OCI-LY7 (cell line): ENCODE measurements around the gene ANXA8L1. TPM values are rescaled to one million over a fixed set of nuclear protein-coding genes. Genes with fewer than 3 reads are reported as not detected.
"Not testable (repeated sequence)": the region's sequence is repeated elsewhere in the genome, so short reads cannot be mapped to it uniquely, and the experiment has no call there.

Experiments used
- BruUV-seq: library from RNA; stranded (reverse); fragments of 400-500 nt; replicated peaks from 2 replicates; lab custom pipeline; 2021; lab: Mats Ljungman, UMichigan
- CTCF ChIA-PET: fragments of 300-600 bp; sonication (Branson Sonifier 250); formaldehyde crosslinking; loops from one replicate; lab custom pipeline; 2022; ENCODE audit warnings: antibody characterized with exemption; ENCODE audit not compliant: unreplicated experiment; lab: Charles Lee
- POLR2A ChIA-PET: fragments of 300-600 bp; sonication (Branson Sonifier 250); formaldehyde crosslinking; loops from one replicate; lab custom pipeline; 2022; ENCODE audit warnings: antibody characterized with exemption; lab: Charles Lee
- DNase-seq: peaks from one replicate; pipeline ENCODE4 v3.0.0-alpha.2; 2015; ENCODE audit warnings: low spot score
- H2AFZ ChIP-seq: fragments of 200-600 bp; sonication (generic), shearing (Covaris generic); 2 replicates; pipeline ENCODE4 v1.6.1; 2014; ENCODE audit warnings: mild to moderate bottlenecking, antibody characterized with exemption, low read length, moderate library complexity
- H3K27ac ChIP-seq: fragments of 200-600 bp; sonication (generic); 2 replicates; pipeline ENCODE4 v1.5.1; 2014; ENCODE audit warnings: mixed run types, low read depth, mild to moderate bottlenecking, moderate library complexity, low read length, inconsistent platforms; ENCODE audit not compliant: poor library complexity, severe bottlenecking
- H3K36me3 ChIP-seq: fragments of 200-600 bp; sonication (generic); 2 replicates; pipeline ENCODE4 v1.6.1; 2014; ENCODE audit warnings: mild to moderate bottlenecking, antibody characterized with exemption, low read length, moderate library complexity, mixed read lengths; ENCODE audit not compliant: insufficient read depth
- H3K4me1 ChIP-seq: fragments of 200-600 bp; sonication (generic); 2 replicates; pipeline ENCODE4 v1.5.1; 2014; ENCODE audit warnings: mild to moderate bottlenecking, low read length; ENCODE audit not compliant: insufficient read depth, poor library complexity, severe bottlenecking
- H3K4me2 ChIP-seq: fragments of 200-600 bp; sonication (generic); 2 replicates; pipeline ENCODE4 v1.6.1; 2014; ENCODE audit warnings: mild to moderate bottlenecking, low read length
- H3K4me3 ChIP-seq: fragments of 200-600 bp; sonication (generic); 2 replicates; pipeline ENCODE4 v1.5.1; 2014; ENCODE audit warnings: mild to moderate bottlenecking, low read depth, low read length; ENCODE audit not compliant: poor library complexity, severe bottlenecking
- H3K79me2 ChIP-seq: fragments of 200-600 bp; sonication (generic); 2 replicates; pipeline ENCODE4 v1.6.1; 2016; ENCODE audit warnings: low read depth, mild to moderate bottlenecking, low read length, moderate library complexity, mixed read lengths; ENCODE audit not compliant: insufficient read depth
- H3K9me2 ChIP-seq: fragments of 200-600 bp; sonication (generic); 2 replicates; pipeline ENCODE4 v1.6.1; 2016; ENCODE audit warnings: mild to moderate bottlenecking, low read length, mixed read lengths; ENCODE audit not compliant: insufficient read depth
- H3K9me3 ChIP-seq: fragments of 200-600 bp; sonication (generic); 2 replicates; pipeline ENCODE4 v1.6.1; 2014; ENCODE audit warnings: mild to moderate bottlenecking, mixed run types, low read length, mixed read lengths
- H4K20me1 ChIP-seq: fragments of 200-600 bp; sonication (generic); 2 replicates; pipeline ENCODE4 v1.6.1; 2014; ENCODE audit warnings: mild to moderate bottlenecking, antibody characterized with exemption, low read length, moderate library complexity, mixed read lengths; ENCODE audit not compliant: insufficient read depth
- intact Hi-C: fragments of 100-400 bp; cut with micrococcal nuclease; formaldehyde crosslinking; loops from one replicate; pipeline ENCODE4 v1.10.0; 2022; ENCODE audit not compliant: unreplicated experiment
- total RNA-seq, 2 experiments: library from RNA; depleted of rRNA in 1 of 2; stranded (reverse); fragments of >200 nt in 1 of 2; shearing (Covaris generic) in 1 of 2; gene quantifications; 2 replicates each; pipeline ENCODE4 v1.2.3, GENCODE V29; 2014 to 2022

ANXA8L1 gene
- total RNA-seq, 2 experiments from 2014 or later = not detected

- H3K4me2 ChIP-seq, H3K9me2 ChIP-seq, CTCF ChIA-PET, BruUV-seq, intact Hi-C loops, H3K9me3 ChIP-seq, H3K4me1 ChIP-seq, H3K27ac ChIP-seq, H2AFZ ChIP-seq, H3K4me3 ChIP-seq, H3K36me3 ChIP-seq, DNase-seq, H3K79me2 ChIP-seq, POLR2A ChIA-PET, H4K20me1 ChIP-seq: not testable (repeated sequence)
Observed at GRCh38 chr10:46398212-46398886, 22.8 kb downstream of the ANXA8L1 start.

- intact Hi-C loops, H3K9me2 ChIP-seq, CTCF ChIA-PET, H3K4me1 ChIP-seq, H3K4me2 ChIP-seq, H3K4me3 ChIP-seq, POLR2A ChIA-PET, H3K79me2 ChIP-seq, H3K9me3 ChIP-seq, DNase-seq, H2AFZ ChIP-seq, H3K27ac ChIP-seq, H4K20me1 ChIP-seq, H3K36me3 ChIP-seq, BruUV-seq: not testable (repeated sequence)
Observed at GRCh38 chr10:46409556-46409955, 34.0 kb downstream of the ANXA8L1 start.

GRCh38 chr10:46411123-46411522, 35.5 kb downstream of the ANXA8L1 start:
- POLR2A ChIA-PET, CTCF ChIA-PET, H3K9me3 ChIP-seq, H4K20me1 ChIP-seq, H3K4me2 ChIP-seq, H2AFZ ChIP-seq, BruUV-seq, H3K4me1 ChIP-seq, H3K36me3 ChIP-seq, H3K27ac ChIP-seq, H3K4me3 ChIP-seq, intact Hi-C loops, H3K9me2 ChIP-seq, DNase-seq, H3K79me2 ChIP-seq: not testable (repeated sequence)

- H3K4me2 ChIP-seq, H3K79me2 ChIP-seq, H3K9me3 ChIP-seq, H3K4me1 ChIP-seq, POLR2A ChIA-PET, H4K20me1 ChIP-seq, H3K4me3 ChIP-seq, H3K9me2 ChIP-seq, CTCF ChIA-PET, BruUV-seq, H2AFZ ChIP-seq, intact Hi-C loops, H3K27ac ChIP-seq, H3K36me3 ChIP-seq, DNase-seq: not testable (repeated sequence)
Observed at GRCh38 chr10:46412665-46413064, 37.1 kb downstream of the ANXA8L1 start.

GRCh38 chr10:46415291-46415690, 39.7 kb downstream of the ANXA8L1 start:
- H3K27ac ChIP-seq, H4K20me1 ChIP-seq, H3K4me1 ChIP-seq, H3K9me2 ChIP-seq, POLR2A ChIA-PET, H2AFZ ChIP-seq, H3K4me3 ChIP-seq, DNase-seq, intact Hi-C loops, BruUV-seq, CTCF ChIA-PET, H3K4me2 ChIP-seq, H3K9me3 ChIP-seq, H3K36me3 ChIP-seq, H3K79me2 ChIP-seq: not testable (repeated sequence)

- intact Hi-C loops, H3K79me2 ChIP-seq, POLR2A ChIA-PET, H4K20me1 ChIP-seq, H3K4me1 ChIP-seq, CTCF ChIA-PET, DNase-seq, H3K9me2 ChIP-seq, H3K27ac ChIP-seq, H2AFZ ChIP-seq, H3K36me3 ChIP-seq, H3K4me3 ChIP-seq, BruUV-seq, H3K4me2 ChIP-seq, H3K9me3 ChIP-seq: not testable (repeated sequence)
Observed at GRCh38 chr10:46418283-46418682, 42.7 kb downstream of the ANXA8L1 start.
